ENCODE data around the gene NSUN3.

- no peak for TF ChIP-seq CTCF (IDR thresholded peaks at IDR 0.05)
- TF ChIP-seq POLR2A (IDR thresholded peaks at IDR 0.05) = no peak
Observed at GRCh38 chr3:94061297-94061696, 1.6 kb upstream of the NSUN3 start.

Data from heart left ventricle (tissue), 13 donors.